Right lobe of liver (tissue), 4 donors: Measurements from ENCODE around the gene CASP5.

Source experiments
- CTCF ChIP-seq, 4 donors: fragments of 200-600 bp in 3 of 4; fragments of 450-650 bp in 1 of 4; IDR thresholded peaks; one replicate each; pipeline versions ENCODE4 v1.5.1 to v1.8.0; 2016 to 2022; ENCODE audit warnings: antibody characterized with exemption in 4 of 4, mild to moderate bottlenecking in 2 of 4
- POLR2A ChIP-seq: fragments of 450-650 bp; IDR thresholded peaks from one replicate; pipeline ENCODE4 v1.6.1; 2017; ENCODE audit warnings: antibody characterized with exemption, mild to moderate bottlenecking
- donor health status: DM: no; HTN: no; CAD: no.
- donor health status: DM: no; HTN: no; CAD: no.
- donor health status: DM: no; HTN: yes; CAD: no.

DNA sequence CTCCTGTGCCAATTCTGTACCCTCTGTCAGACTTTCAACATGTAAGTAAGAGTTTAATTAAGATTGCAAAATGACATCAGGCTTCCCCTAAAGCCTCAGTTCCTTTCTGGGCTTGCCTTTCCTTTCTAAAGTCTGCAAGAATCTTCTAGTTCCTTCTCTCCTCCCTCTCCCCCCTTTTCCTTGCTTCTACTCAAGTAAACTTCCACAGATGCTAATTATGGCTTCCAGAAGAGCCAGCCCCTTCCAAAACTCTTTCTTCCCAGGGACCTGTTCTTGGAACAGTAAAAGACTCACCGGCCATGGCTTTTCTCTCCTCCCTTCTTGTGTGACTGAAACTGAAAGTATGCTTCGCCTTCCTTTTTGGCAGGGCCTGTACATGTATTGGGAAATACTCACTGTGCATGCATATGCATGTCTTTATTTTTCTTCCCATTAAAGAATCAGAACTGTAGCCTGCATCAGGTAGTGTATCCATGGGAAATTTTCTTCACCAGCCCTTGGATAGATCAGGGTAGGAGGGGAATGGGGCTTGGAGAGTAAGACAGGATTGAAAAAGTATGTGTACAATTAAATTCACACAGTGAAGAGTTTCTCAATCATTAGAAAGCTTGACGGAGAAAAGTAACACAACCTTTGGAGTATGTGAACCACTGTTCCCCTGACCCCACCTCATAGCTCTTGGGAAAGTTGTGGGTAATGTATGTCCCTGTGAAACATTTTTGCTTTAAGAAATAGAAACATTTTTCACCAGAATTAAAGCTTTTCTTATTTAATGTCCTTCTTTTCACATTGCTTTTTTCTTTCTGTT lies 12.0 kb upstream of the CASP5 start, which contains the start of gene CASP1:
- TF ChIP-seq CTCF (IDR thresholded peaks at IDR 0.05) (no peak), POLR2A (peak; percentile 36)
